H1 (cell line): Measurements from ENCODE around the gene MACROD1. TPM values are rescaled to one million over a fixed set of nuclear protein-coding genes. Genes with fewer than 3 reads are reported as not detected.

Source experiments
- TAF7 ChIP-seq: optimal IDR thresholded peaks from 2 replicates; pipeline ENCODE3; 2011; ENCODE audit warnings: low read depth, mild to moderate bottlenecking, inconsistent platforms, low read length, moderate library complexity, borderline replicate concordance
- polyA plus RNA-seq, 7 experiments: library from polyadenylated mRNA; depleted of rRNA in 3 of 7; stranded (reverse) in 5 of 7; unstranded in 2 of 7; fragments of >200 nt in 5 of 7; fragments of 200-250 nt in 2 of 7; gene quantifications; 1 replicate in 5 of 7; 2 replicates in 1 of 7; 4 replicates in 1 of 7; pipeline versions ENCODE4 v1.2.1 to v1.2.3, GENCODE V29; 2011 to 2013; ENCODE audit warnings: missing spikeins in 2 of 7, mixed read lengths in 2 of 7
- total RNA-seq: library from RNA; stranded (reverse); fragmentation: NEBNext Ultra II Directional; extraction: Animal tissue kit (Norgen Biotek cat#: 25700); gene quantifications from 2 replicates; pipeline ENCODE4 v1.2.1, GENCODE V29; 2021
- TF ChIP-seq, protein P1 (sequence below): IDR thresholded peaks from 2 replicates; pipeline ENCODE4 v1.6.1; 2012; ENCODE audit warnings: inconsistent platforms

The MACROD1 gene
- total and polyA plus RNA-seq, 2 of the 8 experiments (the other 6 are each of a cell fraction or from before 2014, with no cell fraction given) = 19.5 to 34.1 TPM

DNA sequence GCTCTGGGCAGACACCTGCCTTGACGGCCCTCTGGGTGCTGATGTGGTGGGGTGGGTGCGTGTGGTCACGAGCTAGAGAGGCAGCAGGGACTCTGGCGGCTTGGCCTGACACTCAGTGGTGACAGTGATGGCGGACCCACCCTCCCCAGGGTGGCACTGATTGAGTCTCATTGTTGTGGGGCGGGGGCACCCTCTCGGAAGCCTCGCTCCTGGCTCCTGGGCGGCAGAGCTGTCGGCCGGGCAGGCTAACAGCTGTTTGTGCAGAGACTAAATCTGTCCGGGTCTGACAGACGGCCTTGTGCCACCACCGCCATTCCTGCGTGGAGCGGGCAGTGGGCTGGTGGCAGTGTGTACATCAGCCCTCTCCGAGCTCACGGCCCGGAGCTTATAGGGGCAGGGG lies 114.6 kb downstream of the MACROD1 start (continued):
- TF ChIP-seq, protein P1, sequence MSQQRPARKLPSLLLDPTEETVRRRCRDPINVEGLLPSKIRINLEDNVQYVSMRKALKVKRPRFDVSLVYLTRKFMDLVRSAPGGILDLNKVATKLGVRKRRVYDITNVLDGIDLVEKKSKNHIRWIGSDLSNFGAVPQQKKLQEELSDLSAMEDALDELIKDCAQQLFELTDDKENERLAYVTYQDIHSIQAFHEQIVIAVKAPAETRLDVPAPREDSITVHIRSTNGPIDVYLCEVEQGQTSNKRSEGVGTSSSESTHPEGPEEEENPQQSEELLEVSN = no peak
- TF ChIP-seq TAF7 = no peak
